Activated T-helper 2 cell treated with anti-CD3 and anti-CD28 coated beads, Interferon-gamma antibody, Interleukin-2, Interleukin-4, amounts not matched to agents 10 μg/mL and 5 μg/mL and 100 μg/mL, durations not matched to agents 14 hours and 24 hours and 36 hours (primary cell): Measurements from ENCODE around the gene ARL6IP6. TPM values are rescaled to one million over a fixed set of nuclear protein-coding genes. Genes with fewer than 3 reads are reported as not detected.
"Not testable (repeated sequence)": the region's sequence is repeated elsewhere in the genome, so short reads cannot be mapped to it uniquely, and the experiment has no call there.

Experiments used
- DNase-seq: peaks from one replicate; pipeline ENCODE4 v3.0.0; 2021; ENCODE audit warnings: low spot score
- H3K27ac Mint-ChIP-seq: one replicate; pipeline ENCODE4 v1.8.0; 2021; ENCODE audit warnings: mixed read lengths
- H3K27me3 Mint-ChIP-seq: one replicate; pipeline ENCODE4 v1.8.0; 2021; ENCODE audit warnings: low read depth, mixed read lengths
- H3K36me3 Mint-ChIP-seq: one replicate; pipeline ENCODE4 v1.8.0; 2021; ENCODE audit warnings: low read depth, mixed read lengths
- H3K4me1 Mint-ChIP-seq: one replicate; pipeline ENCODE4 v1.8.0; 2021; ENCODE audit warnings: low read depth, mixed read lengths
- H3K4me3 Mint-ChIP-seq: one replicate; pipeline ENCODE4 v1.8.0; 2021; ENCODE audit warnings: low read depth, mild to moderate bottlenecking, moderate library complexity, mixed read lengths
- H3K9me3 Mint-ChIP-seq: one replicate; pipeline ENCODE4 v1.8.0; 2021; ENCODE audit warnings: mixed read lengths
- intact Hi-C: fragments of 100-400 bp; cut with micrococcal nuclease; formaldehyde crosslinking; loops from one replicate; pipeline ENCODE4 v1.15.1; 2023
- total RNA-seq: library from RNA; stranded (reverse); gene quantifications from 2 replicates; pipeline ENCODE4 v1.2.3, GENCODE V29; 2022

Gene ARL6IP6
- total RNA-seq, 1 donor from 2014 or later = 33.6 TPM

DNA sequence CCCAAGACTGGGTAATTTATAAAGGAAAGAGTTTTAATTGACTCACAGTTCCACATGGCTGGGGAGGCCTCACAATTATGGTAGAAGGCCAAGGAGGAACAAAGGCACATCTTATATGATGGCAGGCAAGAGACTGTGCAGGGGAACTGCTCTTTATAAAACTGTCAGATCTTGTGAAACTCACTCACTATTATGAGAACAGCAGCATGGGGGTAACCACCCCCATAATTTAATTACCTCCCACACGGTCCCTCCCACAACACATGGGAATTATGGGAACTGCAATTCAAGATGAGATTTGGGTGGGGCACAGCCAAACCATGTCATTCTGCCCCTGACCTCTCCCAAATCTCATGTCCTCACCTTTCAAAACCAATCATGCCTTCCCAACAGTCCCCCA, 19.1 kb downstream of the ARL6IP6 start:
- intact Hi-C loops, H3K4me1 Mint-ChIP-seq: not testable (repeated sequence)
- H3K36me3 Mint-ChIP-seq = peaks cover 49% of the 10 kb centered on the region

GRCh38 chr2:152738438-152738837, 20.0 kb downstream of the ARL6IP6 start:
- H3K9me3 Mint-ChIP-seq = no peaks in the 10 kb centered on the region
- no peaks in the 10 kb centered on the region for H3K27me3 Mint-ChIP-seq
- DNase-seq = no peak
- H3K4me3 Mint-ChIP-seq = no peak overlapping the region
- peaks cover 1% of the 10 kb centered on the region for H3K4me1 Mint-ChIP-seq
- intact Hi-C loops = no loop called here
- H3K36me3 Mint-ChIP-seq = peaks cover 49% of the 10 kb centered on the region
- no peak overlapping the region for H3K27ac Mint-ChIP-seq

More for the DNA sequence above, 19.1 kb downstream of the ARL6IP6 start:
- not testable (repeated sequence) for H3K4me3 Mint-ChIP-seq, DNase-seq, H3K9me3 Mint-ChIP-seq, H3K27ac Mint-ChIP-seq, H3K27me3 Mint-ChIP-seq

DNA sequence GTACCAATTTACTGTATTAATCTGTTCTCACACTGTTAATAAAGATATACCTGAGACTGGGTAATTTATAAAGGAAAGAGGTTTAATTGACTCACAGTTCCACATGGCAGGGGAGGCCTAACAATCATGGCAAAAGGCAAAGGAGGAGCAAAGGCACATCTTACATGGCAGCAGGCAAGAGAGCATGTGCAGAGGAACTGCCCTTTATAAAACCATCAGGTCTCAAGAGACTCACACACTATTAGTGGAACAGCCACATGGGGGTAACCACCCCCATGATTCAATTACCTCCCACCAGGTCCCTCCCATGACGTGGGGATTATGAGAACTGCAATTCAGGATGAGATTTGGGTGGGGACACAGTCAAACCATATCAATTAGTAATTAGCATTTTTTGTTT, 21.3 kb downstream of the ARL6IP6 start:
- H3K4me3 Mint-ChIP-seq, H3K27me3 Mint-ChIP-seq, H3K27ac Mint-ChIP-seq, H3K4me1 Mint-ChIP-seq, H3K9me3 Mint-ChIP-seq, DNase-seq: not testable (repeated sequence)
- intact Hi-C loops = loop anchor here (2.0 kb wide), 1 partner anchor 779 kb away; no protein-coding TSS in a partner anchor
- peaks cover 43% of the 10 kb centered on the region for H3K36me3 Mint-ChIP-seq

GRCh38 chr2:152740743-152741328, 22.4 kb downstream of the ARL6IP6 start:
- Mint-ChIP-seq H3K4me3 (no peak overlapping the region), H3K27me3 (no peaks in the 10 kb centered on the region), H3K36me3 (peaks cover 41% of the 10 kb centered on the region), H3K4me1 (no peaks in the 10 kb centered on the region), H3K9me3 (no peaks in the 10 kb centered on the region), H3K27ac (no peak overlapping the region)
- no peak for DNase-seq
- intact Hi-C loops = loop anchor here (2.0 kb wide), 1 partner anchor 778 kb away; no protein-coding TSS in a partner anchor

- no peak overlapping the region for H3K27ac Mint-ChIP-seq
- DNase-seq = no peak
- intact Hi-C loops = no loop called here
- H3K36me3 Mint-ChIP-seq = peaks cover 28% of the 10 kb centered on the region
- no peaks in the 10 kb centered on the region for H3K27me3 Mint-ChIP-seq
- H3K9me3 Mint-ChIP-seq = no peaks in the 10 kb centered on the region
- no peak overlapping the region for H3K4me3 Mint-ChIP-seq
- no peaks in the 10 kb centered on the region for H3K4me1 Mint-ChIP-seq
Measured at GRCh38 chr2:152743002-152743401, 24.6 kb downstream of the ARL6IP6 start.

DNA sequence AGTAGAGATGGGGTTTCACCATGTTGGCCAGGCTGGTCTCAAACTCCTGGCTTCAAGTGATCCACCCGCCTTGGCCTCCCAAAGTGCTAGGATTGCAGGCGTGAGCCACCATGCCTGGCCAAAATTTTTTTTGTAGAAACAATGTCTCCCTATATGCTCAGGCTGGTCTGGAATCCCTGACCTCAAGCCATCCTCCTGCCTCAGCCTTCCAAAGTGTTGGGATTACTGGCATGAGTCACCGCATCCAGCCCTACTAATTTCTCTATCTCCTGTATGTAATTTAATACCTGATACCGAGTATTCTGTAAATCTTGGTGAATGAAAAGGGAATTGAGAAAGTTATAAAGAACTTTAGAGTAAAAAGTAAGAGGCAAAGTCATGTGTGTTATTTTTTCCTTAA, 29.3 kb downstream of the ARL6IP6 start:
- DNase-seq, intact Hi-C loops, H3K4me3 Mint-ChIP-seq, H3K27ac Mint-ChIP-seq, H3K9me3 Mint-ChIP-seq, H3K27me3 Mint-ChIP-seq, H3K4me1 Mint-ChIP-seq: not testable (repeated sequence)
- H3K36me3 Mint-ChIP-seq = peaks cover 30% of the 10 kb centered on the region

- Mint-ChIP-seq H3K4me1 (peaks cover 3% of the 10 kb centered on the region), H3K36me3 (peaks cover 46% of the 10 kb centered on the region), H3K27me3 (no peaks in the 10 kb centered on the region), H3K4me3 (no peak overlapping the region), H3K27ac (no peak overlapping the region), H3K9me3 (no peaks in the 10 kb centered on the region)
- DNase-seq = no peak
- intact Hi-C loops = no loop called here
Measured at GRCh38 chr2:152755029-152755428, 36.6 kb downstream of the ARL6IP6 start.

GRCh38 chr2:152759290-152760072, 41.1 kb downstream of the ARL6IP6 start:
- peaks cover 44% of the 10 kb centered on the region for H3K36me3 Mint-ChIP-seq
- no peak for DNase-seq
- intact Hi-C loops = no loop called here
- no peak overlapping the region for H3K4me3 Mint-ChIP-seq
- H3K27ac Mint-ChIP-seq = no peak overlapping the region
- H3K27me3 Mint-ChIP-seq = no peaks in the 10 kb centered on the region
- no peaks in the 10 kb centered on the region for H3K4me1 Mint-ChIP-seq
- H3K9me3 Mint-ChIP-seq = no peaks in the 10 kb centered on the region

GRCh38 chr2:152761214-152761613, 42.8 kb downstream of the ARL6IP6 start:
- intact Hi-C loops = no loop called here
- DNase-seq = no peak

DNA sequence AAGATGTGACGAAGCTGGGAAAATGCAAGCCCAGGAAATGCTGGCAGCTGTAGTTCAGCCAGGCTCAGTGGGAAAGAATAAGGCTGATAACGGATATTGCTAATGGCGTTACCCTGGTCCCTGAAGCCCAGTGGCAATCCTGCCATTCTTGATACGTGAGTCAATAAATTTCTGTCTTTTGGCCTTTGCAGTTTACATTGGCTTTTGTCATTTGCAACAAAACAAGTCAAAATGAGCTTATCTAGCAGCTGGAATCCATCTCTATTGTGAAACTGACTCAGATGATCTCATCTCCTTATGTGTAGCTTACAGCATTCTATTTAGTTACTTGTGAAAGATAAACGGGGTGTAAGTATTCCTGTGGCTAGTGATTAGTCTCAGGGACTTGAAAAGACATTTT, 43.8 kb downstream of the ARL6IP6 start:
- Mint-ChIP-seq H3K36me3 (peaks cover 32% of the 10 kb centered on the region), H3K27ac (no peak overlapping the region), H3K9me3 (no peaks in the 10 kb centered on the region), H3K4me3 (no peak overlapping the region), H3K4me1 (no peaks in the 10 kb centered on the region), H3K27me3 (no peaks in the 10 kb centered on the region)
- DNase-seq = no peak
- intact Hi-C loops = no loop called here

More at GRCh38 chr2:152761214-152761613, 42.8 kb downstream of the ARL6IP6 start:
- Mint-ChIP-seq H3K36me3 (peaks cover 39% of the 10 kb centered on the region), H3K9me3 (no peaks in the 10 kb centered on the region), H3K4me3 (no peak overlapping the region), H3K27me3 (no peaks in the 10 kb centered on the region), H3K4me1 (no peaks in the 10 kb centered on the region), H3K27ac (no peak overlapping the region)

DNA sequence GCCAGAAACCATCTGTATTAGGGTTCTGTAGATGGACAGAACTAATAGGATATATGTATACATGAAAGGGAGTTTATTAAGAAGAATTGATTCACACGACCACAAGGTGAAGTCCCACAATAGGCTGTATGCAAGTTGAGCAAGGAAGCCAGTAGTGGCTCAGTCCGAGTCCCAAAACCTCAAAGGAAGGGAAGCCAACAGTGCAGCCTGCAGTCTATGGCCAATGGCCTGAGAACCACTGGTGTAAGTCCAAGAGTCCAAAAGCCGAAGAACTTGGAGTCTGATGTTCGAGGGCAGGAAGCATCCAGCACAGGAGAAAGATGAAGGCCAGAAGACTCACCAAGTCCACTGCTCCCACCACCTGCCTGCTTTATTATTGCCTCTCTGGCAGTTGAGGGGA, 44.8 kb downstream of the ARL6IP6 start:
- H3K9me3 Mint-ChIP-seq, H3K4me3 Mint-ChIP-seq, H3K27ac Mint-ChIP-seq, H3K4me1 Mint-ChIP-seq, intact Hi-C loops, DNase-seq, H3K27me3 Mint-ChIP-seq: not testable (repeated sequence)
- H3K36me3 Mint-ChIP-seq = peaks cover 32% of the 10 kb centered on the region

DNA sequence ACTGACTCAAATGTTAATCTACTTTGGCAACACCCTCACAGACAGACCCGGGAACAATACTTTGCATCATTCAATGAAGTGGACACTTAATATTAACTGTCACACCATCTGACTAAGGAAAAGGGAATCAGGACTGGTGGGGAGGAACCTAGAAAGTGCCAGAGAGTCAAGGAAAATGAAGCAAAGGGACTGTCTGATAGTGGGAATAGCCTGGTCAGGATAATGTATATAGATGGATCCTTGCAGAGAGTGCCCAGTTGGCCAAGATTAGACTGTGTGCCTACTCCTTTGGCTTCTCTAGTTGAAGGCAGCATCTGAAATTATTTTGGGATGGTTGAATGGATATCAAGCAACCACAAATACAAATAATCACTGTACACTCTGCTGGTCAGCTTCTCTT, 45.2 kb downstream of the ARL6IP6 start:
- peaks cover 31% of the 10 kb centered on the region for H3K36me3 Mint-ChIP-seq
- no peak for DNase-seq
- H3K4me1 Mint-ChIP-seq = no peaks in the 10 kb centered on the region

DNA sequence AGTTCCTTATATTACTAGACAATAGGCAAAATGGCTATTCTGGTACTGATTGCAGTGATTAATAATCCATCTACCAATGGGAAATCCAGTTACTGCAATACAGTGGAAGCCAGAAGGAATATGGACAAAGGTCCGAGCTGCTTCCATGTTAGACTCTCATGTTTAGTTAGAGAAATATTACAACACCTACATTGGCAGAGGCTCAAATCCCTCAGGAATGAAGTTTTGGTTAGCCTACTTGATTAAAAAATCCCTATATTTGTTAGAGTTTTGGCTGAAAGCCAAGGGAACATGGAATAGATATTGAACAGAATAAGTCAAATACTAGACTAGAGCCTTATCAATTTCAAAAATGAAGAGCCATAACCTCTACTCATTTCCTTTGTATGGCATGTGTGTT, 48.5 kb downstream of the ARL6IP6 start:
- no peak for DNase-seq
- peaks cover 9% of the 10 kb centered on the region for H3K36me3 Mint-ChIP-seq
- H3K4me1 Mint-ChIP-seq = no peaks in the 10 kb centered on the region
- no peak overlapping the region for H3K27ac Mint-ChIP-seq
- intact Hi-C loops = no loop called here
- no peaks in the 10 kb centered on the region for H3K27me3 Mint-ChIP-seq
- H3K9me3 Mint-ChIP-seq = no peaks in the 10 kb centered on the region
- H3K4me3 Mint-ChIP-seq = no peak overlapping the region

More for the DNA sequence above, 45.2 kb downstream of the ARL6IP6 start:
- no peaks in the 10 kb centered on the region for H3K27me3 Mint-ChIP-seq
- H3K9me3 Mint-ChIP-seq = no peaks in the 10 kb centered on the region
- intact Hi-C loops = no loop called here
- no peak overlapping the region for H3K27ac Mint-ChIP-seq
- H3K4me3 Mint-ChIP-seq = no peak overlapping the region
